CD4-positive, alpha-beta T cell treated with Interferon alpha-2 for 1 hour (primary cell): ENCODE measurements around the gene SOWAHC.
"Not testable (repeated sequence)": the region's sequence is repeated elsewhere in the genome, so short reads cannot be mapped to it uniquely, and the experiment has no call there.

Experiments used
- DNase-seq, 2 donors: peaks; one replicate each; pipeline ENCODE4 v3.0.0-alpha.2; 2020 to 2022

The SOWAHC gene

GRCh38 chr2:109613922-109614714 lies at the start of gene SOWAHC, which contains the start of gene SEPTIN10:
Gene SOWAHC, plus strand, starts transcription at chr2:109614364. Its CDS starts 126 bp downstream, at chr2:109614490.
Gene SEPTIN10, minus strand, starts transcription at chr2:109613966. Its CDS starts 139 bp downstream, at chr2:109613827.
- peak; percentile 75 to 82 for DNase-seq

GRCh38 chr2:109575373-109575772 lies 38.8 kb upstream of the SOWAHC start:
- DNase-seq, result no peak

GRCh38 chr2:109577630-109578029 lies 36.5 kb upstream of the SOWAHC start:
- DNase-seq, result not testable (repeated sequence)

- no peak for DNase-seq
Measured at GRCh38 chr2:109582928-109583895, 31.0 kb upstream of the SOWAHC start.

- DNase-seq, result no peak
Measured at GRCh38 chr2:109586687-109587086, 27.5 kb upstream of the SOWAHC start.

- no peak for DNase-seq
Measured at GRCh38 chr2:109591206-109591605, 23.0 kb upstream of the SOWAHC start.

- DNase-seq, result no peak
Measured at GRCh38 chr2:109592905-109593304, 21.3 kb upstream of the SOWAHC start.

- no peak for DNase-seq
Measured at GRCh38 chr2:109594246-109594885, 19.8 kb upstream of the SOWAHC start.

- DNase-seq, result no peak
Measured at GRCh38 chr2:109595644-109596043, 18.5 kb upstream of the SOWAHC start.

- DNase-seq, result no peak
Measured at GRCh38 chr2:109597283-109597682, 16.9 kb upstream of the SOWAHC start.

- DNase-seq, result no peak
Measured at GRCh38 chr2:109601783-109602182, 12.4 kb upstream of the SOWAHC start.

- no peak for DNase-seq
Measured at GRCh38 chr2:109602617-109603188, 11.5 kb upstream of the SOWAHC start.

- no peak for DNase-seq
Measured at GRCh38 chr2:109604597-109604996, 9.6 kb upstream of the SOWAHC start.

- DNase-seq, result no peak
Measured at GRCh38 chr2:109607766-109608165, 6.4 kb upstream of the SOWAHC start.

GRCh38 chr2:109609352-109610024 lies 4.7 kb upstream of the SOWAHC start:
- no peak for DNase-seq

- DNase-seq, result no peak
Measured at GRCh38 chr2:109611467-109612095, 2.6 kb upstream of the SOWAHC start.

- no peak for DNase-seq
Measured at GRCh38 chr2:109613081-109613921, 863 bp upstream of the SOWAHC start.

GRCh38 chr2:109614715-109615636 lies 812 bp downstream of the SOWAHC start:
- DNase-seq, result no peak

GRCh38 chr2:109615637-109616144 lies 1.5 kb downstream of the SOWAHC start:
- no peak for DNase-seq
